GM20431 (cell line): ENCODE results near the gene APBA3.

ENCODE experiments used
- in situ Hi-C: fragments of 300-500 bp; cut with MseI, MboI; formaldehyde crosslinking; loops from one replicate; pipeline ENCODE4 v1.15.0; 2020; ENCODE audit warnings: low sequenced_read_pairs; ENCODE audit not compliant: unreplicated experiment

APBA3 gene, protein sequence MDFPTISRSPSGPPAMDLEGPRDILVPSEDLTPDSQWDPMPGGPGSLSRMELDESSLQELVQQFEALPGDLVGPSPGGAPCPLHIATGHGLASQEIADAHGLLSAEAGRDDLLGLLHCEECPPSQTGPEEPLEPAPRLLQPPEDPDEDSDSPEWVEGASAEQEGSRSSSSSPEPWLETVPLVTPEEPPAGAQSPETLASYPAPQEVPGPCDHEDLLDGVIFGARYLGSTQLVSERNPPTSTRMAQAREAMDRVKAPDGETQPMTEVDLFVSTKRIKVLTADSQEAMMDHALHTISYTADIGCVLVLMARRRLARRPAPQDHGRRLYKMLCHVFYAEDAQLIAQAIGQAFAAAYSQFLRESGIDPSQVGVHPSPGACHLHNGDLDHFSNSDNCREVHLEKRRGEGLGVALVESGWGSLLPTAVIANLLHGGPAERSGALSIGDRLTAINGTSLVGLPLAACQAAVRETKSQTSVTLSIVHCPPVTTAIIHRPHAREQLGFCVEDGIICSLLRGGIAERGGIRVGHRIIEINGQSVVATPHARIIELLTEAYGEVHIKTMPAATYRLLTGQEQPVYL

DNA sequence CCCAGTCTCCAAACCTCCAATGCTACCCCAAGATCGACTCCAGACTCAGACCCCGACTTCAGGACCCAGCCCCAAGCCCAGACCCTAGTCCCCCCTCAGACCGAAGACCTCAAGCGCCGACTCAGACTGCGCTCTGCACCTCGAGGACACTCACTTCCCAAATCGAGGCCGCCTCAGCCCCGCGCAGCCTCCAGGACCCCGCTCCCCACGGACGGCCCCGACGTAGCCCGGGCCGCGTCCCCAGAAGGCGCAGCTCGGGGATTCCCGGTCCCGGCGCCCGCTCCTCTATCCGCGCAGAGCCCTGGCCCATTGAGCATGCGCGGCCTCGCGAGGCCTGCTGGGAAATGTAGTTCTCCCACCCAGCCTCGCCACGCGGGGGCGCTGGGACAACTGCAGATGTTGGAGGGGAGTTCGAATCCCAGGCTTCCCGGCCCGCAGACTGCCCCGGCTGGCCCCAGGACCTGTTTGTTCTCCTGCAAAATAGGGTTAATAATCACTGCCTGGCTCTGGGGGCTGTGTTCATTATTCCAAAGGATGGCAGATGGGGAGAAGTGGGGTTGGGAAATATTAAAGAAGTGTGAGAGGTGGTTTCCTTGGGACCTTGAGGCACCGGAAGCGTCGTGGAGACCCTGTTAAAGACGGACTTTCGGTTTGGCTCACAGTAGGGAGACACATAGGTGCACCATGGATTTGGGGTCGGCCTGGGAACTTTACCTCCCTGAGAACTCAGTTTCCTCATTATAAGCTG is at the start of gene APBA3:
TSS of gene APBA3 (minus strand) at position 311 of the 748 bp plus-strand sequence. CDS start 1,428 bp downstream, outside the sequence.
- in situ Hi-C loops: no loop called here

DNA sequence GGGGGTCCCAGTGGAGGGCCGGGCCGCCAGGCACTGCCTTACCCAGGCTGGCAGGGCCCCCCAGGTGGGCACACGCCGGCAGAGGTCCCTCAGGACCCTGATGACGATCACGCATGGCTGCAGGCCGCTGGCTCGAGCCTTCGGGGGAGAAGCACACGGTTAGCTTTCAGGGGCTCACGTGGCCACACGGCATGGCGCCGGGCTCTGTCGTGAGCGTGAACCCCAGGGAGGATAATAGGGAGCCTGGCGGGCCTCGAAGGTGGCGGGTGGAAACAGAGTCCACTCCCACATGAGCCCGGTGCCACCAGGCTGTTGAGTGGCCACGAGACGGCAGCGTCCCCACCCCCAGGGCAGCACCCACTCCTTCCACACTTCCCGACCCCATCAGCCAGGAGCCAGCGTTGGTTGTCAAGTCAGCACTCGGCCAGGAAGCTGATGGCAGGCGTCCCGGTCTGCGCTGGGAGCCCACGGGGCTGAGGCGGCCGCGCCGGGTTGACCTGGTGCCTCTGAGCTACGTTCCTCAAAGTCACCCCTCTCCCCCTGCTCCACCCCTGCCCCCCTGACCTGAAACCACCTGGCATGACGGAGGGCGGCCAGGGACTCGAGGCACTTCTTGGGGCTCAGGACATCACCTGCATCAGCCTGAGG is 49.3 kb upstream of the APBA3 start:
- in situ Hi-C loops: no loop called here

DNA sequence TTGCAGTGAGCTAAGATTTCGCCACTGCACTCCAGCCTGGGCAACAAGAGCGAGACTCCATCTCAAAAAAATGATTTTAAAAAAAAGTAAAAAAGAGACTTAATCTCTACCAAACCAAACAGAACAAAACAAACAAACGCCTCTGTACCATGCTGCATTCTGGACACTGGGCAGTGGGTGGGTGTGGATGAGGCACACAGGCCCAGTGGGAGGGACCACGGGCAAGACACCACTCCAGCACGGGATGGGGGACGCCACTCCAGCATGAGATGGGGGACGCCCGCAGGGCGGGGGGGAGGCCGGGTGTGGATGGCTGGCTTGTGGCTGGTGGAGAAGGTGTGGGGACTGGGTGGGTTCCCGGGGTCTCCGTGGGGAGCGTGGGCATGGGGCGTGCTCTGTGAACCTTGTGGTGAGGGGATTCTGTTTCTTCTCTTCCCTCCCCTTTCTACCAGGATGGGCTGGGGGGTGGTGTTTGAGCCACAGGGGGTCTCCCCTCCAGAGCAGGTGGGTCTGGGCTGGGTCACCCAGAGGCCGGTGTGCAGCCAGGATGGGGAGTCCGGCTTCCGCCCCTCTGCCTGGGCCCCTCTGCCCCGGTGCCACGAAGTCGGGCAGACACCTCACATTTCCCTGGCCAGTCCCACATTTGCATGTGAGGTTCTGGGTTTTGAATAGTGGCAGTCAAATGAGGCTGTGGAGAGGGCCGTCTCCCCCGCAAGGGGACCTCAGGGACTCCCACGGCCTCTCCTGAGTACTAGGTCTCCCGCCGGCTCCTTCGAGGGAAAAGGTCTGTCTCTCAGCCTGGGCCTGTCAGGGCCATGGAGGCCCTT is 48.6 kb upstream of the APBA3 start:
- in situ Hi-C loops: no loop called here

DNA sequence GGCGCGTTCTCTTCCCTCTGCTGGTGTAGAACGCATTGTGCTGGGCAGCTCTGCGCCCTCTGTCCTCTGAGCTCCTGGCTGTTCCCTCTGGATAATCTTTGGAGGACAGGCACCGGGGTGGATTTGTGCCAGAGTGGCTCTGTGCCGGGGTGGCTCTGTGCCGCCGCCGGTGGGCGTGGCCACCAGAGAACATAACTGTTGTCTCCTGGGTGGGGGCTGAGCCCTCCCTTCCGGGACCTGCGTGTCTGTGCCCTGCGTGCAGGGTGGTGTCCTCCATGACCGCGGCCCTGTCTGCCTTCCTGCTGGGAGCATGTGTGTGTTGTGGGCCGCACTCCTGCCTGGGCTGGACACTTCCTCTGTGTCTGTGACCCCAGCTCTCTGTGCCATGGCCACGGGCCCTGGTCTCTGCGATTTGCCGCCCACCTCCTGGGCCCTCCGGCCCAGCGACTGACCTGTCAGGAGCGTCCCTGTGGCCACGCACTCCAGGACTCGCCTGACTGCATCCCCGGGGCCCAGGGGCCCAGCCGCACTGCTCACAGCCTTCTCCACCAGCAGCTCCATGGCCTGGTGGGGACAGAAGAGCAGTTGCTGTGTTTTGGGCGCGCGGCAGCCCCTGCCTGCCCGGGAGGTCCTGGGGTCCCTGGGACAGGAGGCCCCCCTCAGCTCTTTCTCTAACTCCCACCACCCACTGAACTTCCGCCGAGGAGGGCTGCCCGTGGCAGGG is 47.1 kb upstream of the APBA3 start:
- in situ Hi-C loops: no loop called here

DNA sequence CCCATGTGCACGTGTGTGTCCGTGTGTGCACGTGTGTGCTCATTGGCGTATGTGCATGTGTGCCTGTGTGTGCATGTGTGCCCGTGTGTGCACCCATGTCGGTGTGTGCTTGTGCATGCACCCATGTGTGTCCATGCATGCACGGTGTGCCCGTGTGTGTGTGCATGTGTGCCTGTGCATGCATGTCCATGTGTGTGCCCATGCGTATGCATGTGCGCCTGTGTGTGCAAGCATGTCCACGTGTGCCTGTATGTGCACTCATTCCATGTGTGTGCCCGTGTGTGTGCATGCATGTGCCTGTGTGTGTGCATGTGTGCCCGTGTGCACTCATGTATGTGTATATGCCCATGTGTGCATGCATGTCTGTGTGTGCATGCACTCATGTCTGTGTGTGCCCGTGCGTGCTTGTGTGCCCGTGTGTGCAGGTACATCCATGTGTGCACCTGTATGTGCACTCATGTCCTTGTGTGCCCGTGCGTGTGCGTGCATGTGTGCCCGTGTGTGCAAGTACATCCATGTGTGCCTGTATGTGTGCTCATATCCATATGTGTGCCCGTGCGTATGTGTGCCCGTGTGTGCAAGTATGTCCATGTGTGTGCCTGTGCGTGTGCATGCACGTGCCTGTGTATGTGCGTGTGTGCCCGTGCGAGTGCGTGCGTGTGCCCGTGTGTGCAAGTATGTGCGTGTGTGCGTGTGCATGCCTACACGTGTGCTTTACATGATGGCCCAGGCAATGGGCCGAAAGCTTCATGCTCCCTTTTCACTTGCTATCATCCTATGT is 46.3 kb upstream of the APBA3 start:
- in situ Hi-C loops: no loop called here

DNA sequence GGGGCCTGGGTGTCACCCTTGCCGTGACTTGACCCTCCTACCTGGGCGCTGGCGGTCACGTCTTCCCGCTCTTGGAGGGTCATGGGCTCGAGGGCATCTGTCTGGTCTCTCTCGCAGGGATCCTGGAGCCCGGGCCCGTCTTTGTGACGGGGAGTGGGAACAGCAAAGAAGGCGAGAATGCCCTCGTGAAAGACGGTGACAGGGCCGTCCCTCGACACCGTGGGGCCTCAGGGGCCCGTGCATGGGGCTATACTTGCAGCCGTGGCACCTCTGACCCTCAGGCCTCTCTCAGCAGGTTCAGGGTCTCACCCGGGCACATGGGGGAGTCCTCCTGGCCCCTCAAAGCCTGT is 45.6 kb upstream of the APBA3 start:
- in situ Hi-C loops: no loop called here

DNA sequence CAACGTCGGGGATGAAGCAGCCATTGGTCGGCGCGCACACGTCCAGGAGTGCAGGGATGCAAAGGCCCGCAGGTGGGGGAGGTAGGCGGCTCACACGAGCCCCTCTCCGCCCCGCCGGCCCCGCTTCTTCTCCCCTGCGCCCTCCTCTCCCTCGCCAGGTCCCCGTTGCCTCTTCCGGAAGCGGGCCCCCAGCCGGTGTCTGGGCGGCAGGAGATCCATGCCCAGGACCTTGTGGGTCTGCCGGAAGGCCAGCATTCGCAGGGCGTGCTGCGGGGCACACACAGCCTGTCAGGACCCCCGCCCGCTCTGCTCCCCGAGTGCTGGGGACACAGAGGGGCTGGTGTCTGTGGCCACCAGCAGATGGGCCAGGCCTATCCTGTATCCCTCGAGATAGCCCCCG is 44.4 kb upstream of the APBA3 start:
- in situ Hi-C loops: no loop called here

DNA sequence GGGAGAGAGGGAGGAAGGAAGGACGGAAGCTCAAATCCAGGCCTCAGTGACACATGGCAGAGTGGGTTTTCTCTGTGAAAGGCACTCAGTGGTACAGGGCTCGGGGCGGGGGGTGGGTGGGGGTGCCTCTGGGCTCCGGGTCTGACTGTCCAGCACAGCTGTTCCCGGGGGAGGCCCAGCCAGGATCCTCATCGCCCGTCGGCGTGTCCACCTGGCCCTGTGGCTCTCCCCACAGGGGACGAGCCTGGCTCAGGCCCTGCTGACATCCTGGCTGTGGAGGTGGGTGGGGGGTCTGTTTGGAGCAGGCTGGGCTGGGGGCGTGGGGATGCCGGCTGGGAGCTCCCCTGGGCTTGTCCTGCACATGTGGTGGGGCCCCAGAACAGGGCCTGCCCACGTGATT is 42.9 kb upstream of the APBA3 start:
- in situ Hi-C loops: no loop called here

DNA sequence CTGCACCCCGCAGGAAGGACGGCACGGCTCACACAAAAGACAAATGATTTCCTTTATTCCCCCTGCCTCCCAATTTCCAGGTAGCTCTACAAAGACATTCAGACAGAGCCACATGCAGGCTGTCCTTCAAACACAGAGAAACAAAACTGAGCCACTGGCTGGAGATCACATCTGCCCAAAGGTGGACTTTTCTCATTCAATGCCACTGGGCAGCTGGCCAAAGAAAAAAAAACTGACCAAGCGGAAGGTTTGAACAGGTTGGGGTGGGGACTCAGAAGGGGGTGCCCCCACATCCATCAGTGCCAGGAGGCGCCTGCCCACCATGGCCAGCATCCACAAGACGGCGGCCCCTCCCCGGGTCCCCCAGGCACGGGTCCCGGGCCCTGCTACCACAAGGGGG is 42.5 kb upstream of the APBA3 start:
- in situ Hi-C loops: no loop called here

DNA sequence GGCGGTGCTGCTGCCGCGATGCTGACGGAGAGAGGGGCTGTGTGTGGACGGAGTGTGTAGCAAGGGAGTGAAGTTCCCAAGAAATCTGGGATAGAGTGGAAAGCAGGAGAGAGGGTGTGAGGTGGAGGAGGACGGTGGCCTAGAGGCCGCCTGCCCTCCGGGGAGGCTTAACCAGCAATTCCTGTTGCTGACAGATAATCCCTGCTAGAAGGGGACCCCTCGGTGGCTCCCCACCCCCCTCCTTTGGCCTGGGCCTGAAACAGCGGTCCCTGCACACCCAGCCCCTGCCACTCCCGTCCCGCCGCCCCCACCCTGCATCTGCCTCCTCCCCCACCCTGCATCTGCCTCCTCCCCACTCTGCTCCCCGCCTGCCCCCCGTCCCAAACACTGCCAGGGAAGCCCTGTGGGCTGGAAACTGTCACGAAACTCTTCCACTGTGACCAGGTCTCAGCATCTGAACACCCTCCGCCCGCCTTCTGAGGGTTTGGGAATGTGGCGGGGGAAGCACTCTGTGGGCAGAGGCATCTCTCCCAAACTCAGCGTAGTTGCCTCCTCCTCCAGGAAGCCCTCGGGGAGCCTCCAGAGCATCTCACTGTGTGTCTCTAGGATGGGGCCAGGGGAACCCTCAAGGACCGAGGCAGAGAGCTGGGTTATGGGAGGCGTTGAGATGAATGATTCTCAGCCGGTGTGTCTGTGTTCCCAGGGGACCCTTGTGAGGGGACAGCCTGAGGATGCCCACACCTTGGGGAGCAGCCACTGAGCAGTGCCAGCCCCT is 41.8 kb upstream of the APBA3 start:
- in situ Hi-C loops: no loop called here

DNA sequence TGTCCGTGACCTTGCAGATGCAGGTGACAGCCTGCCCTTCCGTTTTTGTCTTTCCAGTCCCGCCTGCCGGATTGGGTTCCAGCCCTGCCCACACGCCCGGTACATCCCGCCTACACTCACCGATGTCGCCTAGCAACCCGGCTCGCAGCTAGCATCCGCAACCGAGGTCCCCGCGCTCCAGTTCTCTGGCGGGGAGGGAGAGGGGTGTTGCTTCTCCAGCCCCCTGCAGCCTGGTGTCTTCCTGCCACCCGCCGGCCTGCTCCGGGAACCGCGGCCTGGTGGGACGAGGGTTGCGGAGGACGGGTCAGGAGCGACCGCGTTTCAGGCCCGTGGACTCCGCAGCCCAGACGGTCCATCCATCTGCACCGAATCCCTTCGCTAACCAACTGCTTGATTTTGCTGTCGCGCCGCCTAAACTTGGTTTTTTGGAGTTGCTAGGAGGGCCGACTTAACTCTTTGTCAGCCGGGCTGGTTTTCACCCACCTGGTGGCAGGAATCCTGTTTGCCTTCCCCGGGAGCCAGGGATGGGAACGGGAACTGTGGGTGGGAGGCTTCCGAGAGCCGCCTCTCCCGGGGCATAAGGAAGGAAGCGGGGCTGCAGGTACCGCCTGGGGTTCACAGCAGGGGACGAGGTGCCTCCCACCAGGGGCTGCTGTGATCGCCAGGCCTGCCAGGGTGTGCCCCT is 40.1 kb upstream of the APBA3 start:
- in situ Hi-C loops: no loop called here

DNA sequence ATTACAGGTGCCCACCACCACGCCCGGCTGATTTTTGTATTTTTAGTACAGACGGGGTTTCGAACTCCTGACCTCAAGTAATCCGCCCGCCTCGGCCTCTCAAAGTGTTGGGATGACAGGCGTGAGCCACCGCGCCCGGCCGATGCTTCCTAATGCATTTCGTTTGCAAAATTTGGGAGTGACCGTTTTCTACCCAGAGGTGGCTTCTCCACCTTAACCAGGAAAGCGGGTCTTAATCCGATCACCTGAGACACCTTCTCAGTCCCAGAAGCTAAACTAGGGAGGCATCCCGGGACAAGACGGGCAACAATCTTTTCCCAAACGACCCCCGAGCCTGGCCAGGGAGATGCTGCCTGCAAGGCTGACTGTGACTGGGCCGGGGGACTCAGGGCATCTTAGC is 39.5 kb upstream of the APBA3 start:
- in situ Hi-C loops: no loop called here

DNA sequence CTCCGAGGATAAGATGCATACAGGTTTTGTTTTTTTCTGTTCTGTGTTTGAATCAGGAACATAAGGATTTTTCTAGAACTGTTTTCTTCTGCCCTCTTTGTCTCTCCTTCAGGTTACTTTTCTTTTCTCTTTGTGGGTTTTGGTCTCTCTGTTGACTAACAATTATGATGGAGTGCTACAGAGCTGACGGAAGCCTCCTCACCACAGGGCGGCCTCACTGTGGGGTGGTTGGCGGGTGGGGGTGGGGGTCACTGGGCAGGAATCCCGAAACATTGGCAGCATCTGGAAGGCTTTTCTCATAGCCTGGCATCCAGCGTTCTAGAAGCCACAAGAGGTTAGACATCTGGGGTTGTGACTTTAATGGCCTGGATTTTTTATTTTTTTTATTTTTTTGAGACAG is 36.6 kb upstream of the APBA3 start:
- in situ Hi-C loops: no loop called here

DNA sequence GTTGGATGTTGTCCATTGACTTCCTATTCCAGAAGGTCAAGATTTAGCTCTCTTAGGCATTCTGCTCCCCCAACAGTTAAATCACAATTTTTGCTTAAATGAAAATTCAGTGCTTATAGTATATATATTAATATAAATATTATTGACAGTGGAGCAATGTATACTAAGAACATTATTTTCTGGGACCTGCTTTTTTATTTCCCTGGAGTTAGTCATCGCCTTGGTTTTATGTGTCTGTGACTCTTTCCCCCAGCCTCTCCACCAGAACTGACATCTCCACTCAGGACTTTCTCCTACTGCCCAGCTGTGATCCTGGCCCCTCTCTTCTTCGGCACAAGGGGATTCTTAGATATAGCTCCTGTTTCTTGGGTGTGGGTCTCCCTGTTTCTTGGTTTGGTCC is 34.9 kb upstream of the APBA3 start:
- in situ Hi-C loops: no loop called here

DNA sequence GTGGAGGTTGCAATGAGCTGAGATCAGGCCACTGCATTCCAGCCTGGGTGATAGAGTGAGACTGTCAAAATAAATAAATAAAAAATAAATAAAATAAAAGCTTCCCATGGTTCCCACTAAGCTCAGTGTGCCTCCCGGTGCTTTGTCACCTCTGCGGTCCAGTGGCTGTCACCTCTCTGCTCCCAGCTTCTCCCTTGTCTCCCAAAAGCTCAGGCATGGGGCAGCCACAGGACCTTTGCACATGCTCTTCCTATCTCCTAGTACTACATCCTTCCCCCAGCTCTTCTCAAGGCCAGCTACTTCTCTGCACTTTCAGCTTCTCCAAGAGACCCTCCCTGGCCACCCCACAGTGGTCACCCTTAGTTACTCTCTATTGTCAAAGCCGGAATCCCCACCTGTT is 32.3 kb upstream of the APBA3 start:
- in situ Hi-C loops: no loop called here

DNA sequence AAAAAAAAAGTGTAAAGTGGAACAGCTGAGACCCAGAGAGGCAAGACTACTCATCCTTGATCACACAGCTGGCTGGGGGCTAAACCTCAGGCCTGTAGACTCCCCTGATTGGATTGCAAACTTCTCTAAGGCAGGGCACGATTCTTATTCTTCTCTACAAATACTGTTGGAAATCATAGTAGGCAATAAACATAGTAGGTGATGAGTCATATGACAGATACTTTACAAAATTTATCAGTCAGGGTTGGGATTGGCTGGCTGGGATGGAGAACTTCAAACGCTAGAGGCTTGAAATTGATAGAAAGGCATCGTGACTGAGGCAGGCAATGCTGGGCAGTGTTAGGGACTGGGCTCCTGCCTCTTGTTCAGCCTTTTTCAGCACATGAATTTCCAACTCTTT is 30.6 kb upstream of the APBA3 start:
- in situ Hi-C loops: no loop called here

DNA sequence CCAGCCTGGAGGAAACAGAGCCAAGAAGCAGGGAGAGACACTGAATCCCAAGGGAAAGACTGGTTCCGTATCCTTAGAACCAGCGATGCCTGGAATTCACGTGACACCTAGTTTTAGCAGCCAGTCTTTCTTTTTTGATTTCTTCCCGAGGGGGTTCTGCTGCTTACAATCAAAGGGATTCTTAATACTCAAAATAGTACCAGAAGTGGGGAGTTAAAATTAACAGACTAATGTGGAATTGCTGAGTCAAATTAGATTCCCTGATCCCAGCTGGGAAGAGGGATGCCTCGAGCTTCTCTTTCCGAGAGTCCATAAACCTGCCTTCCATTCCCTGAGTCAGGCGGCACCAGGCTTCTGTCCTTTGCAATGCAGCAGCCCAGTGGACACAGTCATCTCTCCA is 29.4 kb upstream of the APBA3 start:
- in situ Hi-C loops: no loop called here
